HepG2 (cell line): ENCODE measurements around the gene BRMS1. TPM values are rescaled to one million over a fixed set of nuclear protein-coding genes. Genes with fewer than 3 reads are reported as not detected.

Source experiments
- CBX5 ChIP-seq: sonication (generic); formaldehyde crosslinking; IDR thresholded peaks from 2 replicates; pipeline ENCODE4 v1.4.0; 2020; ENCODE audit warnings: missing genetic modification reagents, borderline replicate concordance
- CHCHD3 ChIP-seq: sonication (generic); formaldehyde crosslinking; IDR thresholded peaks from 2 replicates; pipeline ENCODE4 v1.8.0; 2022; ENCODE audit warnings: mild to moderate bottlenecking, missing genetic modification reagents, moderate library complexity
- JDP2 ChIP-seq: sonication (generic); formaldehyde crosslinking; IDR thresholded peaks from 2 replicates; pipeline ENCODE4 v1.8.1; 2022; ENCODE audit warnings: missing genetic modification reagents, borderline replicate concordance
- MED13 ChIP-seq: sonication (generic); formaldehyde crosslinking; IDR thresholded peaks from 2 replicates; pipeline ENCODE4 v1.5.0; 2020; ENCODE audit warnings: missing genetic modification reagents
- NPAS2 ChIP-seq: sonication (generic); formaldehyde crosslinking; IDR thresholded peaks from 2 replicates; pipeline ENCODE4 v1.8.0; 2022; ENCODE audit warnings: mild to moderate bottlenecking, missing genetic modification reagents, borderline replicate concordance
- PAF1 ChIP-seq: IDR thresholded peaks from 2 replicates; pipeline ENCODE4 v1.6.1; 2016; ENCODE audit warnings: missing genetic modification reagents, missing compliant biosample characterization
- SP4 ChIP-seq: sonication (generic); formaldehyde crosslinking; IDR thresholded peaks from 2 replicates; pipeline ENCODE4 v1.8.1; 2023; ENCODE audit warnings: mild to moderate bottlenecking, missing genetic modification reagents
- SRF ChIP-seq: IDR thresholded peaks from 2 replicates; pipeline ENCODE4 v1.6.1; 2011; ENCODE audit warnings: mild to moderate bottlenecking, low read depth, low read length, moderate library complexity
- SRSF4 ChIP-seq: fragments of 200-400 bp; formaldehyde crosslinking; IDR thresholded peaks from one replicate; pipeline ENCODE4 v1.6.1; 2018; ENCODE audit warnings: mild to moderate bottlenecking, low read depth, low read length, moderate library complexity; ENCODE audit not compliant: poor library complexity, severe bottlenecking
- ZNF205 ChIP-seq: IDR thresholded peaks from 2 replicates; pipeline ENCODE4 v1.6.1; 2018; ENCODE audit warnings: missing biosample characterization, missing genetic modification reagents
- ZNF446 ChIP-seq: sonication (generic); formaldehyde crosslinking; IDR thresholded peaks from 2 replicates; pipeline ENCODE4 v1.5.0; 2020; ENCODE audit warnings: mild to moderate bottlenecking, missing genetic modification reagents
- ZNF543 ChIP-seq: sonication (generic); formaldehyde crosslinking; IDR thresholded peaks from 2 replicates; pipeline ENCODE4 v1.4.0; 2020; ENCODE audit warnings: mild to moderate bottlenecking, missing genetic modification reagents
- ZNF564 ChIP-seq: sonication (generic); formaldehyde crosslinking; IDR thresholded peaks from 2 replicates; pipeline ENCODE4 v1.8.1; 2023; ENCODE audit warnings: mild to moderate bottlenecking, missing genetic modification reagents
- ZNF652 ChIP-seq: IDR thresholded peaks from 2 replicates; pipeline ENCODE4 v1.6.1; 2016; ENCODE audit warnings: low read depth, borderline replicate concordance
- polyA plus RNA-seq, 8 experiments: library from polyadenylated mRNA; depleted of rRNA in 3 of 8; stranded (reverse) in 7 of 8; unstranded in 1 of 8; fragments of >200 nt; fragmentation: Illumina TruSeq in 4 of 8; extraction: Trizol in 4 of 8; gene quantifications; 2 replicates each; pipeline versions ENCODE4 v1.2.1 to v1.2.3, GENCODE V29; 2011 to 2016; ENCODE audit warnings: low read depth in 4 of 8, missing spikeins in 1 of 8, mixed read lengths in 1 of 8; ENCODE audit not compliant: insufficient read depth in 1 of 8
- total RNA-seq, 5 experiments: library from RNA; depleted of rRNA; stranded (reverse); fragments of >200 nt; fragmentation: Illumina TruSeq; extraction: Trizol; gene quantifications; 2 replicates each; pipeline ENCODE4 v1.2.3, GENCODE V29; 2016; ENCODE audit warnings: low read depth in 1 of 5
- TF ChIP-seq, protein P1 (sequence below): sonication (generic); formaldehyde crosslinking; IDR thresholded peaks from 2 replicates; pipeline ENCODE4 v1.5.1; 2020; ENCODE audit warnings: mild to moderate bottlenecking, missing genetic modification reagents, moderate library complexity
- TF ChIP-seq, protein P2 (sequence below): sonication (generic); formaldehyde crosslinking; IDR thresholded peaks from 2 replicates; pipeline ENCODE4 v1.4.0; 2020; ENCODE audit warnings: missing genetic modification reagents
- TF ChIP-seq, protein P3 (sequence below), 2 experiments: sonication (generic) in 1 of 2; formaldehyde crosslinking in 1 of 2; IDR thresholded peaks; 2 replicates each; pipeline versions ENCODE4 v1.6.1 to v1.9.0; 2014 to 2022; ENCODE audit warnings: antibody characterized with exemption in 1 of 2, borderline replicate concordance in 1 of 2, inconsistent platforms in 1 of 2, low read depth in 1 of 2, missing genetic modification reagents in 1 of 2
- TF ChIP-seq, protein P4 (sequence below): sonication (generic); formaldehyde crosslinking; IDR thresholded peaks from 2 replicates; pipeline ENCODE4 v1.8.1; 2022; ENCODE audit warnings: low read depth, mild to moderate bottlenecking, missing genetic modification reagents

The BRMS1 gene
- total and polyA plus RNA-seq, 2 of the 13 experiments (the other 11 are each of a cell fraction or from before 2014, with no cell fraction given), result 15.8 to 55.7 TPM

DNA sequence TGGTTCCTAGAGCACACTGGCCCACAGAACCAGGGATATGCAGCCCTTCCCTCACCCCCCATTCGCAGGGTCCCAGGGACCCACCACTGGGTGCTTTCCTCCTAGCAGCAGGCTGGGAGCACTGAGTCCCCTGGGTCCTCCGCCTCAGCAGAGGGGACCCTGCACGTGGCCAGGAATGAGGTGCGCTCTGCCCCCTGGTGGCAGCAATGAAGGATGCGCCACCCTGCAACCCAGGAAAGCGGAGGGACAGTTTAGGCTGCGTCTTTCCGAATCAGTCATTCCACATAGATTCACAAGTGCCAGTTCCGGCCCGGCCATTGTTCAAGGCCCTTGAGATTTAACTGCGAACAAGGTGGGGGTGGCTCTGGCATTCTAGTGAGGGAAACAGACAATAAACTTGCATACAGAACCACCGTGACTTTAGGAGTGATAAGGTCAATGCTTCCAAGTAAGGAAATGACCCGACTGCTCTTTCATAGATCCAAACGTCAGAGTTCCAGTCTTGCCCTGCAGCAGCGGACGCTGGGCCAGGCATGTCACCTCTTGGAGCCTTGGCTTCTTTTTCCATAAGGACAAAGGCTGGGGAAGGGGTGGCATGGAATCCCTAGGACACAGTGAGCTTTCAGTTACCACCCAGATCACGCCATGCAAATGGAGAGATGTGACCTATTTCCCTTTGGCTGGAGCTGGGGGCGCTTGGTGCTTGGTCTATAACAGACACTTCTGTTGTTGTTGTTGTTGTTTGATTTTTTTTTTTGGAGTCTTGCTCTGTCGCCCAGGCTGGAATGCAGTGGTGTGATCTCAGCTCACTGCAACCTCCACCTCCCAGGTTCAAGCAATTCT lies 16.4 kb downstream of the BRMS1 start (continued):
- 0 out of 2 replicates have a peak, but pooled peaks have one; percentile 25 for TF ChIP-seq MED13
- TF ChIP-seq SRF, result no peak
- no peak for TF ChIP-seq SP4 (CRISPR knock-in tag)
- TF ChIP-seq, protein P1, sequence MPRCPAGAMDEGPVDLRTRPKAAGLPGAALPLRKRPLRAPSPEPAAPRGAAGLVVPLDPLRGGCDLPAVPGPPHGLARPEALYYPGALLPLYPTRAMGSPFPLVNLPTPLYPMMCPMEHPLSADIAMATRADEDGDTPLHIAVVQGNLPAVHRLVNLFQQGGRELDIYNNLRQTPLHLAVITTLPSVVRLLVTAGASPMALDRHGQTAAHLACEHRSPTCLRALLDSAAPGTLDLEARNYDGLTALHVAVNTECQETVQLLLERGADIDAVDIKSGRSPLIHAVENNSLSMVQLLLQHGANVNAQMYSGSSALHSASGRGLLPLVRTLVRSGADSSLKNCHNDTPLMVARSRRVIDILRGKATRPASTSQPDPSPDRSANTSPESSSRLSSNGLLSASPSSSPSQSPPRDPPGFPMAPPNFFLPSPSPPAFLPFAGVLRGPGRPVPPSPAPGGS, result no peak; the same call in 1 of the 2 replicates
- no peak for TF ChIP-seq NPAS2 (CRISPR knock-in tag)
- peak; percentile 51; the same call in 1 of the 2 replicates for TF ChIP-seq ZNF564
- TF ChIP-seq, protein P2, sequence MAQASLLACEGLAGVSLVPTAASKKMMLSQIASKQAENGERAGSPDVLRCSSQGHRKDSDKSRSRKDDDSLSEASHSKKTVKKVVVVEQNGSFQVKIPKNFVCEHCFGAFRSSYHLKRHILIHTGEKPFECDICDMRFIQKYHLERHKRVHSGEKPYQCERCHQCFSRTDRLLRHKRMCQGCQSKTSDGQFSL (CRISPR knock-in tag), result no peak; the same call in 1 of the 2 replicates
- no peak for TF ChIP-seq ZNF543 (CRISPR knock-in tag)
- TF ChIP-seq PAF1, result no peak
- peak; percentile 62; the same call in 1 of the 2 replicates for TF ChIP-seq ZNF652
- no peak for TF ChIP-seq CHCHD3 (CRISPR knock-in tag)
- TF ChIP-seq ZNF205 (CRISPR knock-in tag), result peak; percentile 53; the same call in 1 of the 2 replicates
- no peak for TF ChIP-seq SRSF4
- TF ChIP-seq, protein P3, sequence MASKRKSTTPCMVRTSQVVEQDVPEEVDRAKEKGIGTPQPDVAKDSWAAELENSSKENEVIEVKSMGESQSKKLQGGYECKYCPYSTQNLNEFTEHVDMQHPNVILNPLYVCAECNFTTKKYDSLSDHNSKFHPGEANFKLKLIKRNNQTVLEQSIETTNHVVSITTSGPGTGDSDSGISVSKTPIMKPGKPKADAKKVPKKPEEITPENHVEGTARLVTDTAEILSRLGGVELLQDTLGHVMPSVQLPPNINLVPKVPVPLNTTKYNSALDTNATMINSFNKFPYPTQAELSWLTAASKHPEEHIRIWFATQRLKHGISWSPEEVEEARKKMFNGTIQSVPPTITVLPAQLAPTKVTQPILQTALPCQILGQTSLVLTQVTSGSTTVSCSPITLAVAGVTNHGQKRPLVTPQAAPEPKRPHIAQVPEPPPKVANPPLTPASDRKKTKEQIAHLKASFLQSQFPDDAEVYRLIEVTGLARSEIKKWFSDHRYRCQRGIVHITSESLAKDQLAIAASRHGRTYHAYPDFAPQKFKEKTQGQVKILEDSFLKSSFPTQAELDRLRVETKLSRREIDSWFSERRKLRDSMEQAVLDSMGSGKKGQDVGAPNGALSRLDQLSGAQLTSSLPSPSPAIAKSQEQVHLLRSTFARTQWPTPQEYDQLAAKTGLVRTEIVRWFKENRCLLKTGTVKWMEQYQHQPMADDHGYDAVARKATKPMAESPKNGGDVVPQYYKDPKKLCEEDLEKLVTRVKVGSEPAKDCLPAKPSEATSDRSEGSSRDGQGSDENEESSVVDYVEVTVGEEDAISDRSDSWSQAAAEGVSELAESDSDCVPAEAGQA (IDR thresholded peaks at IDR 0.05; ENCODE audit: low read depth), result 0 out of 2 replicates have a peak, but pooled peaks have one; percentile 40
- TF ChIP-seq, protein P3 (CRISPR knock-in tag; IDR thresholded peaks at IDR 0.05; ENCODE audit: borderline replicate concordance), result no peak
- TF ChIP-seq ZNF446 (CRISPR knock-in tag), result no peak
- TF ChIP-seq, protein P4, sequence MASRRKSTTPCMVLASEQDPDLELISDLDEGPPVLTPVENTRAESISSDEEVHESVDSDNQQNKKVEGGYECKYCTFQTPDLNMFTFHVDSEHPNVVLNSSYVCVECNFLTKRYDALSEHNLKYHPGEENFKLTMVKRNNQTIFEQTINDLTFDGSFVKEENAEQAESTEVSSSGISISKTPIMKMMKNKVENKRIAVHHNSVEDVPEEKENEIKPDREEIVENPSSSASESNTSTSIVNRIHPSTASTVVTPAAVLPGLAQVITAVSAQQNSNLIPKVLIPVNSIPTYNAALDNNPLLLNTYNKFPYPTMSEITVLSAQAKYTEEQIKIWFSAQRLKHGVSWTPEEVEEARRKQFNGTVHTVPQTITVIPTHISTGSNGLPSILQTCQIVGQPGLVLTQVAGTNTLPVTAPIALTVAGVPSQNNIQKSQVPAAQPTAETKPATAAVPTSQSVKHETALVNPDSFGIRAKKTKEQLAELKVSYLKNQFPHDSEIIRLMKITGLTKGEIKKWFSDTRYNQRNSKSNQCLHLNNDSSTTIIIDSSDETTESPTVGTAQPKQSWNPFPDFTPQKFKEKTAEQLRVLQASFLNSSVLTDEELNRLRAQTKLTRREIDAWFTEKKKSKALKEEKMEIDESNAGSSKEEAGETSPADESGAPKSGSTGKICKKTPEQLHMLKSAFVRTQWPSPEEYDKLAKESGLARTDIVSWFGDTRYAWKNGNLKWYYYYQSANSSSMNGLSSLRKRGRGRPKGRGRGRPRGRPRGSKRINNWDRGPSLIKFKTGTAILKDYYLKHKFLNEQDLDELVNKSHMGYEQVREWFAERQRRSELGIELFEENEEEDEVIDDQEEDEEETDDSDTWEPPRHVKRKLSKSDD, result peak; percentile 46; the same call in 1 of the 2 replicates
- TF ChIP-seq JDP2 (CRISPR knock-in tag), result no peak
- peak; percentile 86; the same call in 1 of the 2 replicates for TF ChIP-seq CBX5 (CRISPR knock-in tag)
